Activated naive CD8-positive, alpha-beta T cell treated with anti-CD3 and anti-CD28 coated beads for 36 hours (primary cell): ENCODE measurements around the gene EIF2B5. TPM values are rescaled to one million over a fixed set of nuclear protein-coding genes. Genes with fewer than 3 reads are reported as not detected.

Experiments used
- DNase-seq: peaks from one replicate; pipeline ENCODE4 v3.0.0; 2021
- H3K27ac Mint-ChIP-seq: one replicate; pipeline ENCODE4 v1.8.0; 2022; ENCODE audit warnings: mild to moderate bottlenecking, moderate library complexity, mixed read lengths
- H3K27me3 Mint-ChIP-seq: one replicate; pipeline ENCODE4 v1.8.0; 2022; ENCODE audit warnings: mild to moderate bottlenecking, mixed read lengths
- H3K36me3 Mint-ChIP-seq: one replicate; pipeline ENCODE4 v1.8.0; 2021; ENCODE audit warnings: mild to moderate bottlenecking, mixed read lengths
- H3K4me1 Mint-ChIP-seq: one replicate; pipeline ENCODE4 v1.8.0; 2021; ENCODE audit warnings: mixed read lengths
- H3K4me3 Mint-ChIP-seq: one replicate; pipeline ENCODE4 v1.8.0; 2022; ENCODE audit warnings: mild to moderate bottlenecking, moderate library complexity, mixed read lengths
- H3K9me3 Mint-ChIP-seq: one replicate; pipeline ENCODE4 v1.8.0; 2022; ENCODE audit warnings: mixed read lengths
- total RNA-seq, 2 experiments: library from RNA; stranded (reverse); gene quantifications; one replicate each; pipeline ENCODE4 v1.2.3, GENCODE V29; 2021

EIF2B5 gene
- total RNA-seq, 2 experiments from 2014 or later: 73.2 to 74.4 TPM

DNA sequence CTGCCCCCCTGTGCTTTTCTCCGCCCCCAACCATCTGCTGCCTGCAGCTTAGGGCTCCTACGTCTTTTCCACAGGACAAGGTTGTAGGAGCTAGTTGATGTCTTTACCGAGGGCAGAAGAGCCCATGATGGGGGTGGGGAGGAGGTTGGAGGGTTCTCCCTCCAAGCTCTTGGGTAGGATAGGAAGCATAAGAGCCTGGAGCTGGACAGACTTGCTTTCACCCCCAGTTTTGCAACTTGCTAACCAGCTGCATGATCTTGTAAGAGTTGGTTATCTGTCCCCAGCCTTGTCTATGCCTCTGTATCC is 51.7 kb downstream of the EIF2B5 start:
- Mint-ChIP-seq H3K27me3 (no peaks in the 10 kb centered on the region), H3K36me3 (peaks cover 31% of the 10 kb centered on the region), H3K9me3 (no peaks in the 10 kb centered on the region), H3K27ac (peak overlapping the region; percentile 93), H3K4me3 (peak overlapping the region; percentile 97), H3K4me1 (peaks cover 23% of the 10 kb centered on the region)
- DNase-seq: no peak

DNA sequence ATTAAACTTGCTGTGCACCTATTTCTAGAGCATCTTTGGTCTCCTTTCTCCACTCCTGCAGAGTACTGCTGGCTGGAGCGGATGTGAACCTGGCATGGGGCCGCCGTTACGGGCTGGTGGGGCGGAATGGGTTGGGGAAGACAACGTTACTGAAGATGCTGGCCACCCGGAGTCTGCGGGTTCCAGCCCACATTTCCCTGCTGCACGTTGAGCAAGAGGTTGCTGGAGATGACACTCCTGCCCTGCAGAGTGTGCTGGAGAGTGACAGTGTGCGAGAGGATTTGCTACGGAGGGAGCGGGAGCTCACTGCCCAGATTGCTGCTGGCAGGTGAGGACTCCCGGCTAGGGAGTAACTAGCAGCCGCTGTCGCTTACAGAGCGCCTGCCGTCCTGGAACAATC is 52.9 kb downstream of the EIF2B5 start:
- no peaks in the 10 kb centered on the region for H3K27me3 Mint-ChIP-seq
- H3K4me1 Mint-ChIP-seq: peaks cover 23% of the 10 kb centered on the region
- no peak for DNase-seq
- H3K27ac Mint-ChIP-seq: no peak overlapping the region
- no peak overlapping the region for H3K4me3 Mint-ChIP-seq
- no peaks in the 10 kb centered on the region for H3K9me3 Mint-ChIP-seq
- peaks cover 30% of the 10 kb centered on the region for H3K36me3 Mint-ChIP-seq

DNA sequence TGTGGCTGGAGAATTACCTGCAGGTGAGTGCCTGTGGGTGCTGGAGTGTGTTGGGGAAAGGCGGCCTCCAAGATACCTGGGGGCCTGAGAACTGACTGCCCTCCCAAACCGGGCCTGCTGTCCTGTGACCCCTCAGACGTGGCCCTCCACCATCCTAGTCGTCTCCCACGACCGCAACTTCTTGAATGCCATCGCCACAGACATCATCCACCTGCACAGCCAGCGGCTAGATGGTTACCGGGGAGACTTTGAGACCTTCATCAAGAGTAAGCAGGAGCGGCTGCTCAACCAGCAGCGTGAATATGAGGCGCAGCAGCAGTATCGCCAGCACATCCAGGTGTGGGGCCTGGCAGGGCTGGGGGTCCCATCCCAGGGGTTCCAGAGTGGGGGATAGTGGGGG is 54.3 kb downstream of the EIF2B5 start:
- H3K4me1 Mint-ChIP-seq: peaks cover 23% of the 10 kb centered on the region
- DNase-seq: no peak
- no peaks in the 10 kb centered on the region for H3K27me3 Mint-ChIP-seq
- H3K36me3 Mint-ChIP-seq: peaks cover 22% of the 10 kb centered on the region
- H3K4me3 Mint-ChIP-seq: no peak overlapping the region
- no peaks in the 10 kb centered on the region for H3K9me3 Mint-ChIP-seq
- no peak overlapping the region for H3K27ac Mint-ChIP-seq

DNA sequence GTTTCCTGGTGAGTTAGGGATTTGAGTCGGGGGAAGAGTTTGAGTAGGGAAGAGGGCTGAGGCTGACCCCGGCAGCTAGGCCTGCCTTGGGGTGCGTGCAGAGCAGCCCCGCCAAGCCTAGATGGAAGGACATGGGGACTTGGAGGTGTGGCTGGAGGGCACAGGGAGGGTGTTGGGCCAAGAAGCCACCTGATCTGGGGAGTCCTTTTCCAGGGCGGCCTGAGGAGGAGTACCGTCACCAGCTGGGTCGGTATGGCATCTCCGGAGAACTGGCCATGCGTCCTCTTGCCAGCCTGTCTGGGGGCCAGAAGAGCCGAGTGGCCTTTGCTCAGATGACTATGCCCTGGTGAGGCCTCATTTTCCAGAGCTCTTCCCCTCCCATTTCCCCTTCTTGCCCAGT is 57.7 kb downstream of the EIF2B5 start:
- no peak for DNase-seq
- Mint-ChIP-seq H3K27me3 (no peaks in the 10 kb centered on the region), H3K9me3 (no peaks in the 10 kb centered on the region), H3K4me3 (no peak overlapping the region), H3K36me3 (peaks cover 7% of the 10 kb centered on the region), H3K27ac (no peak overlapping the region), H3K4me1 (peaks cover 6% of the 10 kb centered on the region)

DNA sequence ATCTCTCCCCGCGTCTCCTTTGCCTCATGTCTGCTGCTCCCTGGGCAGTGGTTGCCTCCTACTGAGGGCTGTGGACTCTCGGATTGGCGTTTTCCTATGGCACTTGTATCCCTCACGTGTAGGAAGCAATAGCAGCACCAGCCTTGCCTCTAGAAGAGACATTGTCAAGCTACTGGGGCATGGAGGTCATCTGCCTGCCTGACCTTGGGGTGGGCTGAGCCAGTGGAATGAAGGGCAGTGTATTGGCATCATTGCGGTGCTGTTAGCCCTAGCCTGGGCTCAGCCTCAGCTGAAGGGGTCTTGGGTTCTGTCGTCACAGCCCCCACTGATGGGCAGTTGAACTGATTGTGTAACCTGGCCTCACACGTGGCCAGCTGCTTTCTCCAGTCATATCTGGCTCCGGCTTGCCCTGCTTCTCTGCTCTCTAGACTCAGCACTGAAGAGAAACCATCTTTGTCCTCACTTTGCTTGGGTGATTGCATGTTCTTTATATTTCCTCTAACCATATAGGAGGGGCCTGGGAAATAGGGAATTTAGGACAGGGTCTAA is 58.9 kb downstream of the EIF2B5 start:
- Mint-ChIP-seq H3K36me3 (peaks cover 6% of the 10 kb centered on the region), H3K4me3 (no peak overlapping the region), H3K27ac (no peak overlapping the region), H3K4me1 (peaks cover 4% of the 10 kb centered on the region), H3K27me3 (no peaks in the 10 kb centered on the region), H3K9me3 (no peaks in the 10 kb centered on the region)
- DNase-seq: no peak

Other genes with a start within 250 kb of the EIF2B5 start
- 10 to 100 TPM; 13.1 to 14.1 TPM for gene ABCC5, start 117.5 kb upstream of the EIF2B5 start, total RNA-seq
- not detected for gene HTR3D, start 103.6 kb upstream of the EIF2B5 start, total RNA-seq
- gene HTR3C, start 82.3 kb upstream of the EIF2B5 start, total RNA-seq: not detected
- not detected for gene HTR3E, start 38.3 kb upstream of the EIF2B5 start, total RNA-seq
- gene DVL3, start 20.0 kb downstream of the EIF2B5 start, total RNA-seq: 10 to 100 TPM; 22.9 to 25.2 TPM
- 100 to 1,000 TPM; 209 to 219 TPM for gene AP2M1, start 39.5 kb downstream of the EIF2B5 start, total RNA-seq
- gene ABCF3, start 50.8 kb downstream of the EIF2B5 start, total RNA-seq: 10 to 100 TPM; 57.2 to 58.7 TPM
- not detected for gene VWA5B2, start 94.2 kb downstream of the EIF2B5 start, total RNA-seq
- gene ALG3, start 113.6 kb downstream of the EIF2B5 start, total RNA-seq: 10 to 100 TPM; 52.3 to 54.9 TPM
- 10 to 100 TPM; 10.2 to 10.9 TPM for gene EEF1AKMT4, start 114.3 kb downstream of the EIF2B5 start, total RNA-seq
- not detected for gene CAMK2N2, start 126.2 kb downstream of the EIF2B5 start, total RNA-seq
- not detected for gene ECE2, start 140.7 kb downstream of the EIF2B5 start, total RNA-seq
- gene PSMD2, start 163.9 kb downstream of the EIF2B5 start, total RNA-seq: 100 to 1,000 TPM; 257 to 282 TPM
- gene EIF4G1, start 179.2 kb downstream of the EIF2B5 start, total RNA-seq: 100 to 1,000 TPM; 644 to 660 TPM
- gene FAM131A, start 202.2 kb downstream of the EIF2B5 start, total RNA-seq: 1 to 10 TPM; 2.1 to 3.4 TPM
- 1 to 10 TPM; 5.0 to 6.8 TPM for gene CLCN2, start 226.2 kb downstream of the EIF2B5 start, total RNA-seq
- gene POLR2H, start 226.4 kb downstream of the EIF2B5 start, total RNA-seq: 100 to 1,000 TPM; 175 to 177 TPM
- gene THPO, start 242.8 kb downstream of the EIF2B5 start, total RNA-seq: not detected
- gene CHRD, start 244.7 kb downstream of the EIF2B5 start, total RNA-seq: not detected